ENCODE measurements around the gene ENOX1.

Gene ENOX1

DNA sequence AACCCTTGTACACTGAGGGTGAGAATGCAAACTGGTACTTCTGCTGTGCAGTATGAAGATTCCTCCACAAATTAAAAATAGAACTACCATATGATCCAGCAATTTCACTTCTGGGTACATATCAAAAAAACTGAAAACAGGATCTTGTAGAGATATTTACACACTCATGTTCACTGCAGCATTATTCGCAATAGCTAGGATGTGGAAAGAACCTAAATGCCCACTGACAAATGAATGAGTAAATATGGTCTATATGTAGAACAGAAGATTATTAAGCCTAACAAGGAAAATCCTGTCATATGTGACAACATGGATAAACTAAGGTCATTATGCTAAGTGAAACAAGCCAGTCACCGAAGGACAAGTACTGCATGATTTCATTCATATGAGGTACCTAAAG lies 304.7 kb downstream of the ENOX1 start:
- no peaks in the 10 kb centered on the region for H3K9me3 Mint-ChIP-seq
- H3K4me1 Mint-ChIP-seq: no peaks in the 10 kb centered on the region
- H3K4me3 Mint-ChIP-seq: no peak overlapping the region
- no peaks in the 10 kb centered on the region for H3K27me3 Mint-ChIP-seq (ENCODE audit: low read depth)
- TF ChIP-seq, protein P1, sequence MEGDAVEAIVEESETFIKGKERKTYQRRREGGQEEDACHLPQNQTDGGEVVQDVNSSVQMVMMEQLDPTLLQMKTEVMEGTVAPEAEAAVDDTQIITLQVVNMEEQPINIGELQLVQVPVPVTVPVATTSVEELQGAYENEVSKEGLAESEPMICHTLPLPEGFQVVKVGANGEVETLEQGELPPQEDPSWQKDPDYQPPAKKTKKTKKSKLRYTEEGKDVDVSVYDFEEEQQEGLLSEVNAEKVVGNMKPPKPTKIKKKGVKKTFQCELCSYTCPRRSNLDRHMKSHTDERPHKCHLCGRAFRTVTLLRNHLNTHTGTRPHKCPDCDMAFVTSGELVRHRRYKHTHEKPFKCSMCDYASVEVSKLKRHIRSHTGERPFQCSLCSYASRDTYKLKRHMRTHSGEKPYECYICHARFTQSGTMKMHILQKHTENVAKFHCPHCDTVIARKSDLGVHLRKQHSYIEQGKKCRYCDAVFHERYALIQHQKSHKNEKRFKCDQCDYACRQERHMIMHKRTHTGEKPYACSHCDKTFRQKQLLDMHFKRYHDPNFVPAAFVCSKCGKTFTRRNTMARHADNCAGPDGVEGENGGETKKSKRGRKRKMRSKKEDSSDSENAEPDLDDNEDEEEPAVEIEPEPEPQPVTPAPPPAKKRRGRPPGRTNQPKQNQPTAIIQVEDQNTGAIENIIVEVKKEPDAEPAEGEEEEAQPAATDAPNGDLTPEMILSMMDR (IDR thresholded peaks at IDR 0.05; ENCODE audit: unreplicated experiment in 3 of 3): no peak
- no peaks in the 10 kb centered on the region for H3K36me3 Mint-ChIP-seq (ENCODE audit: low read depth)
- no peak overlapping the region for H3K27ac Mint-ChIP-seq

DNA sequence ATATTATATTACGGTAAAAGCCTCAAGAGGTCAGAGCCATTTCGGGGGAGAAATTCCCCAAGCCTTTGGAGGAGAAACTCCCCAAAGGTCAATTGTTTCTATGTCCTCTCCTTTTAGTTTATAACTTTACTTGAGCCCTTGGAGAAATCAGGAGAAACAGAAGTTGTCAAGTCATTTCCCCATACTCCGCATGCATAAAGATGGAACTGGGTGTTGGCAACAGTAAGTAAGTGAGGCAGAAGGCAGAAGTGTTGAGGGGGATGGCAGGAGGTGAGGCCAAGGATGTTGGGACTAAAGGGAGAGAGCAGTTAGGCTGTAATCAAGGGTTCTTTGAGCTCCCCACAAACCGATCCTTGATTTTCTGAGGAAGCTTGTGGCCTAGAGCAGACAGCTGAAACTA lies 307.9 kb downstream of the ENOX1 start:
- H3K36me3 Mint-ChIP-seq (ENCODE audit: low read depth): no peaks in the 10 kb centered on the region
- no peaks in the 10 kb centered on the region for H3K4me1 Mint-ChIP-seq
- H3K4me3 Mint-ChIP-seq: no peak overlapping the region
- TF ChIP-seq, protein P1 (IDR thresholded peaks at IDR 0.05; ENCODE audit: unreplicated experiment in 3 of 3): no peak
- H3K9me3 Mint-ChIP-seq: no peaks in the 10 kb centered on the region
- no peak overlapping the region for H3K27ac Mint-ChIP-seq
- no peaks in the 10 kb centered on the region for H3K27me3 Mint-ChIP-seq (ENCODE audit: low read depth)

DNA sequence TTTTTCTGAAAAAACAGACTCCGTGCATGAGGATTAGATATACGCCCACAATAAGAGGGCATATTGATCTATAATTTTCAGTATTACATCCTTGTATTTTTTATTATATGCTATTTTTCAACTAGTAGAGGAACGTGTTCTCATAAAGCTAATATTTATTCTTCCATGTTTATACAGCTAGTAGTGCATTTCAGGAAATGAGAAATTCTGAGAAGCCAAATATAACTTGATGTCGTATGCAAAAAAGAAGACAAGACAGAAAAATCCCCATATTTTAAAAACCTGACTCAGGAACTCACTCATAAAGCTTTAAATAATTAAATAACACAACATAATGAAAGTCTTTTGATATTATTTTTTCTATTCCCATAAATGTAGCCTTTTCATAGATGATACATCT lies 308.6 kb downstream of the ENOX1 start:
- Mint-ChIP-seq H3K36me3 (ENCODE audit: low read depth) (no peaks in the 10 kb centered on the region), H3K4me1 (peaks cover 6% of the 10 kb centered on the region), H3K27me3 (ENCODE audit: low read depth) (no peaks in the 10 kb centered on the region), H3K4me3 (no peak overlapping the region), H3K9me3 (no peaks in the 10 kb centered on the region), H3K27ac (no peak overlapping the region)
- TF ChIP-seq, protein P1 (IDR thresholded peaks at IDR 0.05; ENCODE audit: unreplicated experiment in 3 of 3): no peak

DNA sequence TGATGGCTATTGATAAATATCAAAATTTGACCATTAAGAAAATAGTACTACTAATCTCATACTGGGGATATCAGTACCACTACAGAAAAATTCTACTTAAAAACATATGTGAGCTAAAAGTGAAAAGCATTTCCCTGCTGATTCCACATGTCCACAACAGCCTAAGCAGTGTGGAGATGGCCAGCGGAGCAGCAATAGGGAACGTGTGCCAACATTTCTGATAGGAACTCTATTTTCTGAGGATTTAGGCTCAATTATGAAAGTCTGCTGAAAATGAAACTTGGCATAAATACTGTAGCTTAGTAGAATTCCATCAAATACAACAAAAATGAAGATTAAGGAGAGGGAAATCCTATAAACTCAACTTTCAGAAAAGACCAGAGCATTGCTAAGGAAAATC lies 311.6 kb downstream of the ENOX1 start:
- peaks cover 14% of the 10 kb centered on the region for H3K4me1 Mint-ChIP-seq
- peak overlapping the region in 1 of 3 experiments; percentile 71 for H3K27ac Mint-ChIP-seq
- H3K27me3 Mint-ChIP-seq (ENCODE audit: low read depth): no peaks in the 10 kb centered on the region
- H3K4me3 Mint-ChIP-seq: no peak overlapping the region
- no peaks in the 10 kb centered on the region for H3K36me3 Mint-ChIP-seq (ENCODE audit: low read depth)
- TF ChIP-seq, protein P1 (IDR thresholded peaks at IDR 0.05; ENCODE audit: unreplicated experiment in 3 of 3): no peak
- H3K9me3 Mint-ChIP-seq: no peaks in the 10 kb centered on the region

DNA sequence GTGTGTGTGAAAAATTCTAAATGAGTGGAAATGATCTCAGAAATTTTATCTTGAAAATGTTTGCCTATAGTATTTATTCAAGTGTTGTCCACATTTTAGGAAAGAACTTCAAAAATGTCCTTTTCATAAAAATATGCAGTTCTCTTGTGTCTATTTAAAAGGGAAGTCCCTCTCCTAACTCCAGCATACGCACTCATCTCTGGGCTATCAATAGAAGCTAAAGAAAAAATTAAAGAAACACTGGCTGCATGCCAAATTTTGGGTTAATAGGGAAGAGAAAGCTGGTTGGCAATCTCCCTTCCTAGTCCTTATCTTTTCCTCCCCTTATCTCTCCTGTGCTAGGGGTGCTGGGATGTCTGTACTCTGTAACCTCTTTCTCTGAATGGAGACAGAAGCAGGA lies 313.3 kb downstream of the ENOX1 start:
- TF ChIP-seq, protein P1 (IDR thresholded peaks at IDR 0.05; ENCODE audit: unreplicated experiment in 3 of 3): no peak
- no peak overlapping the region for H3K4me3 Mint-ChIP-seq
- no peaks in the 10 kb centered on the region for H3K36me3 Mint-ChIP-seq (ENCODE audit: low read depth)
- no peaks in the 10 kb centered on the region for H3K9me3 Mint-ChIP-seq
- no peak overlapping the region for H3K27ac Mint-ChIP-seq
- no peaks in the 10 kb centered on the region for H3K27me3 Mint-ChIP-seq (ENCODE audit: low read depth)
- H3K4me1 Mint-ChIP-seq: peaks cover 14% of the 10 kb centered on the region

DNA sequence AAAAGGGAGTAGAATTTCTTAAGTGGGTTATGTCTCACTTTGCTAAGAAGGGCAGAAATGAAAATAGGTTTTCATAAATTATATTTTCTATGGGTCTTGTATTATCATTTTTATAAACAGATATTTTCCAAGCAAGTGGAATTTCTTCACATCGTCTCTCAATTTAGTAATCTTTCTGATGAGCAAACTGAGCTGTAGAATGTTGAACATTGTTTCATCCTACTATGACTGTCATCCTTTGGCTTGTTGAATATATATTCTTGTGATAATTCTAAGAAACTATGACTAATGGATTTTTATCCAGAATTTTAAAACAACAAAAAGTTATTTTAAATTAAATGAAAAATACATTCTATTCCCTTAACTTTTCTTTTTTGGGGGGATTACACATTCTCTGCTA lies 313.8 kb downstream of the ENOX1 start:
- no peak overlapping the region for H3K4me3 Mint-ChIP-seq
- H3K9me3 Mint-ChIP-seq: no peaks in the 10 kb centered on the region
- no peak overlapping the region for H3K27ac Mint-ChIP-seq

More for the DNA sequence above, 313.8 kb downstream of the ENOX1 start:
- H3K36me3 Mint-ChIP-seq (ENCODE audit: low read depth): no peaks in the 10 kb centered on the region
- TF ChIP-seq, protein P1 (IDR thresholded peaks at IDR 0.05; ENCODE audit: unreplicated experiment in 3 of 3): no peak
- peaks cover 14% of the 10 kb centered on the region for H3K4me1 Mint-ChIP-seq
- H3K27me3 Mint-ChIP-seq (ENCODE audit: low read depth): no peaks in the 10 kb centered on the region
